Kidney capillary endothelial cell (primary cell): ENCODE measurements around the gene MEGF6.

Experiments used
- DNase-seq: peaks from one replicate; pipeline ENCODE4 v3.0.0-alpha.2; 2018; ENCODE audit warnings: low spot score

Gene MEGF6

GRCh38 chr1:3441880-3442279 is 169.4 kb downstream of the MEGF6 start:
- no peak for DNase-seq

- no peak for DNase-seq
These were observed 169.9 kb downstream of the MEGF6 start for GRCh38 chr1:3441410-3441847.

- DNase-seq: no peak
These were observed 170.4 kb downstream of the MEGF6 start for GRCh38 chr1:3440711-3441409.

GRCh38 chr1:3440300-3440681 is 171.0 kb downstream of the MEGF6 start:
- DNase-seq: no peak
